Activated T-cell treated with anti-CD3 and anti-CD28 coated beads, Interleukin-2, amount 50 U/mL, for 48 hours (primary cell): ENCODE measurements around the gene GAS2.
"Not testable (repeated sequence)": the region's sequence is repeated elsewhere in the genome, so short reads cannot be mapped to it uniquely, and the experiment has no call there.

ENCODE experiments used
- DNase-seq, 2 experiments: peaks; one replicate each; pipeline ENCODE4 v3.0.0-alpha.2; 2020

GAS2 gene

DNA sequence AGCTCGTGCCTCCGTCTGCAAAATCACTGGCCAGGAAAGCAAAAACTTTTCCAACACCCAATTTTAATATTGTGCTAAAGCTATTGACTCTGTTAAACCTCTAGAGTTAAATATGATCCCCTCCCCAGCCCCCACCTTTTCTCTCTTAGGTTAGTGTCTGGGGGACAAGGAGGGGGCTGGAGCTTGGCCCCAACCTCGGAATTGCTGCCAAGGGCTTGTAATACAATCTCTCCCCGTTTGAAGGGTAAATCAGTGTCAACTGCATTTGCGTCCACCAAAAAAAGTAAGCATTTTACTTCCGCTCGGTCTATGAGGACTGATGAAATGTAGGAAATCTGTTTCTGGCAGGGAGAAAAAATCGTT lies at the start of gene GAS2:
GAS2 (plus strand) TSS at position 287 of the 363 bp plus-strand sequence. CDS start 8,259 bp downstream, outside the sequence.
- DNase-seq = no peak

GRCh38 chr11:22617868-22618267 lies 48.5 kb upstream of the GAS2 start:
- DNase-seq = no peak

DNA sequence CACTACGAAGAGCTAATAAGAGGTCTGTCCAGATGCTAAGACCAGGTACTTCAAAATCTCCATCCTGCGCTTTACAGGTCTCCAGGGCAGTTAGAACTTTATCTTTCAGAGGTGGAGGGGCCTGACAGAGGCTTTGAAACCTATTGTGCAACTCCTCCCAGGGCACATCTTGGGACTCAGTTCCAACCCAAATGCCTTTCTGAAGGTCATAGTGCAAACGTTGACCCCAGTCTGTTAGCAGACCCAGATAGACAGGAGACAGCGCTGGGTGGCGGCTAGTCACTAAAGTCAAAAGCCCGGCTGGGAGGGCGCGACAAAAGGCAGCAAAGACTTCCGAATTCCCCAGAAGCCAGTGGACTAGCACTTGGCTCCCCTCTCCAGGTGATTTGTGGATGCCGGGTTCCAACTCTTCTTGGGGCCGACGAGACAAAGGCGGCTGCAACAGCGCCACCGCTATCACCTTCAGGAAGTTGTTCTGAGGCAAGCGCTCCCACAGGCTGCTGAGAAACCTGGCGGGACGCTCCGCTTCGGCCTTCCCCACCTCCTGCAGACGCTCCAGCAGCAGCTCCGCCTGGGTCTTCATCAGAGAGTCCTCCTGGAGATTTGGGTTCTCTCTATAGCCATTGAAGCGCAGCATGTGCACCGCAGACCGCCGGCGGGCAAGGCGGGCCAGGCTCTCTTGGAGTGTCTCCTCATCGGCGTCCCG lies 41.5 kb upstream of the GAS2 start:
- no peak for DNase-seq

DNA sequence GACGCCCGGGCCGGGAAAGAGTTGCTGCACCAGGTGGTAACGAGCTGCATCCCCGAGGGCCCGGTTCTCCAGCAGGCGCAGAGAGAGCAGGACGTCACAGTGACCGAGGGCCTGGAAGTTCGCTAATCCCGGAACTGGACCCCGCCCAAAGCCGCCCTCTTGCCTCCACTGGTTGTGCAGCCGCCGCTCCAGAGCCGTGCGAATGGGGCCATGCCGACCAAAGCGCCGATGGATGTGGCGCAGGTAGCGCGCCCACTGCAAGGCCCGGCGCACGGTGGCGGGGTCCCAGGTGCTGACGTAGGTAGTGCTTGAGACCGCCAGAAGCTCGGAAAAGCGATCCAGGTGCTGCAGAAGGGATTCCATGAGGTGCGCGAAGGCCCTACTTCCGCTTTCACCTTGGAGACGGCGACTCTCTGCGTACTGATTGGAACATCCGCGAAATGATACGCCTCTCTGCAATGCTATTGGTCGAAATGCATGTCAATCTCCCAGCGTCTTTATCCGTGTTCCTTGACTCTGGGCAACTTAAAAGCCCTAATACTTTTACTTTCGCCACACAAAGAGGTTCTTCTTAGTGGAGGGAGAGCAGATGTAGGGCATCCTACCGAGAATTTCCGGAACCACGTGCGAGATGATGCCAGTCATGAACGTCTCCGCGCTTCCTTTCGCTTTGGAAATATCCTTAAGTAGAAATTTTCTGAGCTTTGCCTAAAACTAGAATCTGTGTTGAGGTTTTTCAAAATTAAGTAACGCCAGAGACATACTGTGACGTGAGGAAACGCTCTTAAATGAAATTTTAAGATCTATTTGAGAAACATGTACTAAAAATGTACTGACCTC lies 40.7 kb upstream of the GAS2 start, which contains the start of gene FANCF:
FANCF (minus strand) TSS at position 376 of the 840 bp plus-strand sequence; CDS start at position 363, 13 bp downstream.
- peak; percentile 92 for DNase-seq

- DNase-seq = no peak
Observed at GRCh38 chr11:22626573-22627239, 39.7 kb upstream of the GAS2 start.

- DNase-seq = no peak
Observed at GRCh38 chr11:22627421-22627820, 39.0 kb upstream of the GAS2 start.

- no peak for DNase-seq
Observed at GRCh38 chr11:22633354-22633902, 33.0 kb upstream of the GAS2 start.

DNA sequence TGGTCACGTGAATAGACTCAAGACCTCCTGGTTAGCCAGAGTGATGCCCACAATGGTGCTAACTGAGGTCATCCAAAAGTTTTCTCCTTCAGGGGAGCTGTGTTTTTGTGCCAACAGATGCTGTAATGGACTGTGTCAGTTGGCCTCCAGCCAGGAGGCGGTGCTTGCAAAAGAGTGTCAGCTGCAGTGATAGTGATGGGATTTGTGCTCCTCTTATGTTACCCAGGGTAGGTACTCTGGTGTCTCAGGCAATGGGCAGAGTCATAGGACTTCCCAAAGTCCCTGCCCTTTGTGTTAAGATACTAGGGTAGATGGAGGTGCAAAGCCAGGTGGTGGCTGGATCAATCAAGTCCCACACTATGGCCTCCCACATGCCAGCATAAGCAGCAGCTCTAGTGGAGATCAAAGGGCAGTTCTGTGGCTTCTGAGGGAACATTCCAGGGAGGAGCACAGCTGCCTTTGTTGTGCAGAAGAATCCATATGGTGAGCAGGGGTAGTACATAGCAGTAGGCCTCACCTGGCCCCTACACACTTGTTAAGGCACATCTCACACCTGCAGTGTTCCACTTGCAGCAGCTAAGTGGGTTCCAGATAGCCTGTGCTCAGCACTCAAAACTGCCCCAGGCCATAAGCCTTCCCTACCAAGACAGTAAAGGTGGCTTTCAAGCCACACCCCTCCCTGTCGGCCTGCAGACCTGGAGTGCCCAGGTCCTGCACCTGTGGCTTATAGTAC lies 31.3 kb upstream of the GAS2 start:
- DNase-seq = no peak

- no peak for DNase-seq
Observed at GRCh38 chr11:22635689-22636088, 30.7 kb upstream of the GAS2 start.

GRCh38 chr11:22640862-22641261 lies 25.5 kb upstream of the GAS2 start:
- DNase-seq = no peak

DNA sequence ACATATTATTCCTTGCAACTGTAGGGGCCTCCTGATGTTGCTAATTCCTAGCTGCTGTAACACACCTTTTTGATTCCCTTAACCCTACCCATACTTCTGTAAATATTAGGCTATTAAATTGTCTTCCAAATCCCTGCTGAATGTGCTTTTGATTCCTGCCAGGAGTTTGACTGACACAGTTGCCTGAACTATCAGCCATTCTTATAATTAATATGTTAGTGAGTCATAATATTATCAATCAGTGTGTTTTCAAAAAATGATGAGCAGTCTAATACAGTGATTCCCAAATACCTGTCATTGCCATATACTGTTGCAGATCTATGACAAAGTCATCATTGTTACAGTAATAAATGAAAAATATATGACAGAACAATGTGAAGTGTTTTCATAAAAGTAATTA lies 24.9 kb upstream of the GAS2 start:
- no peak for DNase-seq

DNA sequence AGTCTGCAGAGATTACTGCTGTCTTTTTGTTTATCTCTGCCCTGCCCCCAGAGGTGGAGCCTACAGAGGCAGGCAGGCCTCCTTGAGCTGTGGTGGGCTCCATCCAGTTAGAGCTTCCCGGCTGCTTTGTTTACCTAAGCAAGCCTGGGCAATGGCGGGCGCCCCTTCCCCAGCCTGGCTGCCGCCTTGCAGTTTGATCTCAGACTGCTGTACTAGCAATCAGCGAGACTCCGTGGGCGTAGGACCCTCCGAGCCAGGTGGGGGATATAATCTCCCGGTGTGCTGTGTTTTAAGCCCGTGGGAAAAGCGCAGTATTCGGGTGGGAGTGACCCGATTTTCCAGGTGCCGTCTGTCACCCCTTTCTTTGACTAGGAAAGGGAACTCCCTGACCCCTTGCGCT lies 14.1 kb upstream of the GAS2 start:
- not testable (repeated sequence) for DNase-seq

DNA sequence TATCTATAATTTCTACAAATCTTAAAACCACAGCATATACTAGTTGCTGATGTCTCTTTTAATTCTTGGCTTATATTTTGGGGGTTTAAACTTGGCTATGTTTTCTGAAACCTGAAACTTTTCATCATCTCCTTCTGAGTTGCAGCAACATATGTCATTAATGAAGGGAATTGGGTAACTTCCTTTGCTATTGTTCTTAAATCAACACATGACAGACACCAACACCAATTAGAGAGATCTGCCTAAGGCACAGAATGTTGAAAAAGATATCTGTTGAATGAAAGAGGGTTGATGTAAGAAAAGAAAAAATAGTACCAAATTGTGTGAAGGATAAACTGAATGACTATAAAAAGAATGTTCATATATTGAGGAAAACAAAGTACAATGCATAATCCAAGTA lies 10.3 kb upstream of the GAS2 start:
- DNase-seq = no peak

GRCh38 chr11:22657101-22657694 lies 9.2 kb upstream of the GAS2 start:
- DNase-seq = no peak

DNA sequence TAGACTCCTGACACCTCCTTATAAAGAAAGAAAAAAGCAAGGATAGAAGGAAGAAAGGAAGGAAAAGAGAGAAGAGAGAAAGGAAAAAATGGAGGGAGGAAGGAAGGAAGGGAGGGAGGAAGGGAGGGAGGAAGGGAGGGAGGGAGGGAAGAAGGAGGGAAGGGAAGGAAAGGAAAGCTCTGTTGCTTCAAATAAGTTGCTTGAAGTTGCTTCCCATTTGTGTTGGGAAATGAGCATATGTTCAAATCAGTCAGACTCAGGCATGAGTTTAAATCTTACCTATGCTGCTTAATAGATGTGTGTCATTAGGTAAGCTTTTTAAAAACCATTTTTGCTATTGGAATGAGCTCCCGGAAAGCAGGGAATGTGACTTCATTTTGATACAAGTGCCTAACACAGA lies 6.6 kb upstream of the GAS2 start:
- DNase-seq = no peak

DNA sequence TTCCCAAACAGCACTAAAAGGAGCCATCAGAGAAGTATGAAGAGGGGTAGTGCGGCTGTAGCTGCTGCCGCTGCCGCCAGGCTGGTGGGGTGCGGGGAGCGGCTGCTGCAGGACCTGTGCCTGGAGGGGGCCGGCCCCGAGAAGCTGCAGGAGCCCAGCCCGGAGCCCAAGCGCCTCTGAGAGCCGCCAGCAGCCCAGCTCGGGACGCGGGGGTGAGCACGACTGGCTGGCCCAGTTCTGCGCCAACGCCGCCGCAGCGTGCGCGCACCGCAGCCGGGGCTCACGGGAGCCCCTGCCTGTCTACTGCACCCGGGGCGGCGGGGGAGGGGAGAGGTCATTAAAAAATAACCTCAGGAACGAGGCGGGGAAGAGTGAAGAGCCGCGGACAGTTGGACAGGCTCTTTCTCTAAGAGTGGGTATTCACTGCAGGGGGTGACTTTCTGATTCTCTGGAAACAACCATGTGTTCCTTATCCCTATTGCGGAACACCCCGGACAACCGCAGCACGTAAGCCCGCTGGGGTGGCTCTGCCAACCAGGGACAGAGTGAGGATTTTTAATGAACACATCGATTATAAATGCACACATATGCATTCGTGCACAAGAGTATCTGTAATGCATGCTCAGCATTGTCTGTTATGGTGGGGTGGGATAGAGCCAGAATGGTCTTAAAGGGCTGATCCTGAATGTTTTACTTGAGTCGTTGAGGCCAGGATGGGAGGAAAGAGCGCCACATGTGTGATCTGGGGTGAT lies 453 bp downstream of the GAS2 start:
- peak; percentile 32 to 46 for DNase-seq

GRCh38 chr11:22668005-22668796 lies 1.8 kb downstream of the GAS2 start:
- DNase-seq = no peak

DNA sequence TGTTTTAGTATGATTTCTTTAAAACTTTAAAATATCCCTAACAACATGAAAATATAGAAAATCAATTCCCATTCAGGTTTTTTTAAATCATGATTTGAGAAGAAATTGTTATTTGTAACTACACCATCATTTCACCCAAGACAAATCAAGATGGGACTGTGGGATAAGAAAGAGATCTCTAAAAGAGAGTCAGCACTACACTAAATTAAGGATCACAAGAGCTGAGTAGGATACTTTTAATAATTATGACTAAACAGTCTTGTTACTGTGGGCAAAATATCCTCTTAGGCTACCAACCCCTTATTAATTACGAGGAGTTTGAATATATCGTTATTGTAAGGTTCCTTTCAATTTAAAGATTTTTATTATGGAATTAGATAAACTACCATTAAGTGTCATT lies 3.0 kb downstream of the GAS2 start:
- DNase-seq = no peak

DNA sequence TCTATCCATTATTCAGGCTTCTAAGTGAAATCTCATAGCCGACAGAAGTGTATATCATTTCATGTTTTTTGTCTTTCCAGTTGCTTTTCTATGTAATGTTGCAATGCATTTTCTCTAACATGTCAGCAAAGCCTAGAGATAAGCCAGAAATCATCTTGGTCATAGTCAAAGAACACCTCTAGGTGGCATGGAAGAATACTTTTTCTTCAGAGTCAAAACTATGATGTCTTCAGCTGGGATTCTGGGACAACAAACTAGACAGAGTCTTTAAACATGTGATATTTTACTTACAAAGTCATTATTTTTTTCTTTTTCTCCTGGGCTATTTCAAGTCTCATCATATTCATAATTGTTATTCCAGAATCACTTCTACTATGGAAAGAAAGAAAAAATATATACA lies 4.4 kb downstream of the GAS2 start:
- DNase-seq = no peak

GRCh38 chr11:22671751-22672150 lies 5.3 kb downstream of the GAS2 start:
- no peak for DNase-seq
